ENCODE results near the gene MRPS35.

The MRPS35 gene

GRCh38 chr12:27771481-27772327 lies 61.1 kb downstream of the MRPS35 start:
- no peak for DNase-seq

GRCh38 chr12:27772328-27773049 lies 61.9 kb downstream of the MRPS35 start:
- DNase-seq, result no peak

GRCh38 chr12:27777141-27777540 lies 66.5 kb downstream of the MRPS35 start:
- no peak for DNase-seq

GRCh38 chr12:27778206-27778605 lies 67.6 kb downstream of the MRPS35 start:
- no peak for DNase-seq

- DNase-seq, result peak; percentile 85
Observed at GRCh38 chr12:27779416-27779919, 68.8 kb downstream of the MRPS35 start.

GRCh38 chr12:27779920-27780611 lies 69.4 kb downstream of the MRPS35 start, which contains the start of the genes KLHL42 and MANSC4:
Gene KLHL42, plus strand, starts transcription at chr12:27780233. Its CDS starts 98 bp downstream, at chr12:27780331.
Gene MANSC4, minus strand, starts transcription at chr12:27780236. Its CDS starts 8,960 bp downstream, at chr12:27771276.
- DNase-seq, result peak; percentile 98

GRCh38 chr12:27780612-27781408 lies 70.2 kb downstream of the MRPS35 start:
- DNase-seq, result no peak

GRCh38 chr12:27781680-27782079 lies 71.0 kb downstream of the MRPS35 start:
- DNase-seq, result no peak

GRCh38 chr12:27782481-27782880 lies 71.8 kb downstream of the MRPS35 start:
- DNase-seq, result no peak

GRCh38 chr12:27785882-27786570 lies 75.4 kb downstream of the MRPS35 start:
- DNase-seq, result no peak

- no peak for DNase-seq
Observed at GRCh38 chr12:27787559-27787958, 76.9 kb downstream of the MRPS35 start.

GRCh38 chr12:27790179-27790578 lies 79.5 kb downstream of the MRPS35 start:
- DNase-seq, result no peak

GRCh38 chr12:27794818-27795584 lies 84.4 kb downstream of the MRPS35 start:
- no peak for DNase-seq

- no peak for DNase-seq
Observed at GRCh38 chr12:27796128-27796527, 85.5 kb downstream of the MRPS35 start.

GRCh38 chr12:27797301-27798025 lies 86.8 kb downstream of the MRPS35 start:
- no peak for DNase-seq

- no peak for DNase-seq
Observed at GRCh38 chr12:27800819-27801218, 90.2 kb downstream of the MRPS35 start.

GRCh38 chr12:27801630-27802029 lies 91.0 kb downstream of the MRPS35 start:
- no peak for DNase-seq

- DNase-seq, result no peak
Observed at GRCh38 chr12:27802511-27802910, 91.9 kb downstream of the MRPS35 start.

- no peak for DNase-seq
Observed at GRCh38 chr12:27802936-27803335, 92.3 kb downstream of the MRPS35 start.

- no peak for DNase-seq
Observed at GRCh38 chr12:27805238-27805637, 94.6 kb downstream of the MRPS35 start.

Measured in right kidney (tissue), 1 donor.